ENCODE results near the gene CELSR2.

CELSR2 gene

GRCh38 chr1:109282952-109283747 is 33.8 kb downstream of the CELSR2 start, which contains the start of gene PSRC1 (continued):
- TF ChIP-seq BCL11B (tag by site-specific recombination; IDR thresholded peaks at IDR 0.05; ENCODE audit: low read depth) (no peak), ZNF791 (tag by site-specific recombination; IDR thresholded peaks at IDR 0.05) (no peak), KLF8 (tag by site-specific recombination; IDR thresholded peaks at IDR 0.05) (no peak; the same call in none of the 2 replicates), ZNF274 (IDR thresholded peaks at IDR 0.05; ENCODE audit: low read length) (no peak), ZNF274 (tag by site-specific recombination; IDR thresholded peaks at IDR 0.05; ENCODE audit: borderline replicate concordance) (no peak), ZBTB49 (tag by site-specific recombination; IDR thresholded peaks at IDR 0.05; ENCODE audit: low read depth) (no peak), ZBTB1 (tag by site-specific recombination; IDR thresholded peaks at IDR 0.05) (peak; percentile 88), ZNF155 (tag by site-specific recombination; IDR thresholded peaks at IDR 0.05) (no peak), ZNF221 (tag by site-specific recombination; IDR thresholded peaks at IDR 0.05; ENCODE audit: borderline replicate concordance) (no peak), ZNF561 (tag by site-specific recombination; IDR thresholded peaks at IDR 0.05; ENCODE audit: borderline replicate concordance) (peak; percentile 49; the same call in 1 of the 2 replicates), ZBTB26 (tag by site-specific recombination; optimal IDR thresholded peaks at IDR 0.05) (peak; percentile 98), ZSCAN4 (tag by site-specific recombination; IDR thresholded peaks at IDR 0.05) (no peak), ZNF629 (tag by site-specific recombination; IDR thresholded peaks at IDR 0.05) (peak; percentile 43), YY2 (tag by site-specific recombination; IDR thresholded peaks at IDR 0.05) (no peak), ZBTB11 (tag by site-specific recombination; conservative IDR thresholded peaks at IDR 0.05; ENCODE audit: low read depth) (peak; percentile 89), ZNF211 (tag by site-specific recombination; IDR thresholded peaks at IDR 0.05; ENCODE audit: low read depth) (no peak), ZNF132 (tag by site-specific recombination; IDR thresholded peaks at IDR 0.05; ENCODE audit: borderline replicate concordance) (no peak), KLF1 (tag by site-specific recombination; IDR thresholded peaks at IDR 0.05) (peak; percentile 60), KLF7 (tag by site-specific recombination; IDR thresholded peaks at IDR 0.05; ENCODE audit: borderline replicate concordance) (peak; percentile 40; the same call in 1 of the 2 replicates), PRDM2 (tag by site-specific recombination; IDR thresholded peaks at IDR 0.05; ENCODE audit: borderline replicate concordance) (no peak), PRDM1 (tag by site-specific recombination; IDR thresholded peaks at IDR 0.05) (no peak; the same call in 1 of the 2 replicates), ZNF391 (tag by site-specific recombination; IDR thresholded peaks at IDR 0.05; ENCODE audit: borderline replicate concordance, low read depth) (peak; percentile 22; the same call in 1 of the 2 replicates), ZNF677 (tag by site-specific recombination; IDR thresholded peaks at IDR 0.05) (no peak), ZNF701 (tag by site-specific recombination; IDR thresholded peaks at IDR 0.05) (no peak)
